HepG2 (cell line): ENCODE results near the gene HAGHL. TPM values are rescaled to one million over a fixed set of nuclear protein-coding genes. Genes with fewer than 3 reads are reported as not detected.
A peak's percentile ranks its signal among the peaks of the same experiment; 100 is the strongest.

Source experiments
- HOXA5 ChIP-seq: sonication (generic); formaldehyde crosslinking; IDR thresholded peaks from 2 replicates; pipeline ENCODE4 v1.4.0; 2020; ENCODE audit warnings: missing genetic modification reagents
- KLF12 ChIP-seq: sonication (generic); formaldehyde crosslinking; IDR thresholded peaks from 2 replicates; pipeline ENCODE4 v1.4.0; 2020; ENCODE audit warnings: missing genetic modification reagents, borderline replicate concordance
- NR2F1 ChIP-seq, 2 experiments: fragments of 450-650 bp in 1 of 2; formaldehyde crosslinking in 1 of 2; IDR thresholded peaks; 2 replicates each; pipeline versions ENCODE4 v1.5.0 to v1.6.1; 2016 to 2020; ENCODE audit warnings: mild to moderate bottlenecking in 1 of 2, missing compliant biosample characterization in 1 of 2, missing genetic modification reagents in 1 of 2, moderate library complexity in 1 of 2
- PCBP1 ChIP-seq: fragments of 200-400 bp; formaldehyde crosslinking; IDR thresholded peaks from 2 replicates; pipeline ENCODE4 v1.6.1; 2017; ENCODE audit warnings: mild to moderate bottlenecking, low read depth, low read length, borderline replicate concordance
- PTBP1 ChIP-seq: fragments of 200-400 bp; formaldehyde crosslinking; IDR thresholded peaks from 2 replicates; pipeline ENCODE4 v1.6.1; 2018; ENCODE audit warnings: low read length, low read depth; ENCODE audit not compliant: poor library complexity, severe bottlenecking
- SALL2 ChIP-seq: sonication (generic); formaldehyde crosslinking; IDR thresholded peaks from 2 replicates; pipeline ENCODE4 v1.8.1; 2023; ENCODE audit warnings: mild to moderate bottlenecking, missing genetic modification reagents, inconsistent platforms
- SETDB1 ChIP-seq: sonication (generic); formaldehyde crosslinking; IDR thresholded peaks from 2 replicates; pipeline ENCODE4 v1.5.1; 2020; ENCODE audit warnings: missing genetic modification reagents, mild to moderate bottlenecking, borderline replicate concordance
- SIN3B ChIP-seq: fragments of 150-350 bp; IDR thresholded peaks from 2 replicates; pipeline ENCODE4 v1.6.1; 2014; ENCODE audit warnings: low read length
- ZNF24 ChIP-seq: fragments of 450-650 bp; IDR thresholded peaks from 2 replicates; pipeline ENCODE4 v1.6.1; 2017; ENCODE audit warnings: antibody characterized with exemption, mild to moderate bottlenecking
- ZNF431 ChIP-seq: sonication (generic); formaldehyde crosslinking; IDR thresholded peaks from 2 replicates; pipeline ENCODE4 v1.9.0; 2022; ENCODE audit warnings: missing genetic modification reagents, low read depth, mild to moderate bottlenecking, borderline replicate concordance
- ZNF672 ChIP-seq: sonication (generic); formaldehyde crosslinking; IDR thresholded peaks from 2 replicates; pipeline ENCODE4 v1.8.1; 2022; ENCODE audit warnings: missing genetic modification reagents
- ZNF766 ChIP-seq: sonication (generic); formaldehyde crosslinking; IDR thresholded peaks from 2 replicates; pipeline ENCODE4 v1.5.0; 2020; ENCODE audit warnings: missing genetic modification reagents, borderline replicate concordance
- ZSCAN20 ChIP-seq: sonication (generic); formaldehyde crosslinking; IDR thresholded peaks from 2 replicates; pipeline ENCODE4 v1.4.0; 2020; ENCODE audit warnings: missing genetic modification reagents, mild to moderate bottlenecking, borderline replicate concordance
- polyA plus RNA-seq, 8 experiments: library from polyadenylated mRNA; depleted of rRNA in 3 of 8; stranded (reverse) in 7 of 8; unstranded in 1 of 8; fragments of >200 nt; fragmentation: Illumina TruSeq in 4 of 8; extraction: Trizol in 4 of 8; gene quantifications; 2 replicates each; pipeline versions ENCODE4 v1.2.1 to v1.2.3, GENCODE V29; 2011 to 2016; ENCODE audit warnings: low read depth in 4 of 8, missing spikeins in 1 of 8, mixed read lengths in 1 of 8; ENCODE audit not compliant: insufficient read depth in 1 of 8
- total RNA-seq, 5 experiments: library from RNA; depleted of rRNA; stranded (reverse); fragments of >200 nt; fragmentation: Illumina TruSeq; extraction: Trizol; gene quantifications; 2 replicates each; pipeline ENCODE4 v1.2.3, GENCODE V29; 2016; ENCODE audit warnings: low read depth in 1 of 5
- TF ChIP-seq, protein P1 (sequence below): sonication (generic); formaldehyde crosslinking; IDR thresholded peaks from 2 replicates; pipeline ENCODE4 v1.9.0; 2022; ENCODE audit warnings: low read depth, missing genetic modification reagents
- TF ChIP-seq, protein P2 (sequence below): sonication (generic); formaldehyde crosslinking; IDR thresholded peaks from 2 replicates; pipeline ENCODE4 v1.4.0; 2020; ENCODE audit warnings: mild to moderate bottlenecking, missing genetic modification reagents
- TF ChIP-seq, protein P3 (sequence below): sonication (generic); formaldehyde crosslinking; IDR thresholded peaks from 2 replicates; pipeline ENCODE4 v1.4.0; 2020; ENCODE audit warnings: missing genetic modification reagents, mild to moderate bottlenecking, borderline replicate concordance
- TF ChIP-seq, protein P4 (sequence below): sonication (generic); formaldehyde crosslinking; IDR thresholded peaks from 2 replicates; pipeline ENCODE4 v1.8.1; 2023; ENCODE audit warnings: mild to moderate bottlenecking, inconsistent platforms, moderate library complexity, missing genetic modification reagents, borderline replicate concordance
- TF ChIP-seq, protein P5 (sequence below): IDR thresholded peaks from 2 replicates; pipeline ENCODE4 v1.6.1; 2016; ENCODE audit warnings: low read depth, control low read depth
- TF ChIP-seq, protein P6 (sequence below): sonication (generic); formaldehyde crosslinking; IDR thresholded peaks from 2 replicates; pipeline ENCODE4 v1.4.0; 2020; ENCODE audit warnings: mild to moderate bottlenecking, missing genetic modification reagents

HAGHL gene
- total and polyA plus RNA-seq, 2 of the 13 experiments (the other 11 are each of a cell fraction or from before 2014, with no cell fraction given), result 3.4 to 8.4 TPM

DNA sequence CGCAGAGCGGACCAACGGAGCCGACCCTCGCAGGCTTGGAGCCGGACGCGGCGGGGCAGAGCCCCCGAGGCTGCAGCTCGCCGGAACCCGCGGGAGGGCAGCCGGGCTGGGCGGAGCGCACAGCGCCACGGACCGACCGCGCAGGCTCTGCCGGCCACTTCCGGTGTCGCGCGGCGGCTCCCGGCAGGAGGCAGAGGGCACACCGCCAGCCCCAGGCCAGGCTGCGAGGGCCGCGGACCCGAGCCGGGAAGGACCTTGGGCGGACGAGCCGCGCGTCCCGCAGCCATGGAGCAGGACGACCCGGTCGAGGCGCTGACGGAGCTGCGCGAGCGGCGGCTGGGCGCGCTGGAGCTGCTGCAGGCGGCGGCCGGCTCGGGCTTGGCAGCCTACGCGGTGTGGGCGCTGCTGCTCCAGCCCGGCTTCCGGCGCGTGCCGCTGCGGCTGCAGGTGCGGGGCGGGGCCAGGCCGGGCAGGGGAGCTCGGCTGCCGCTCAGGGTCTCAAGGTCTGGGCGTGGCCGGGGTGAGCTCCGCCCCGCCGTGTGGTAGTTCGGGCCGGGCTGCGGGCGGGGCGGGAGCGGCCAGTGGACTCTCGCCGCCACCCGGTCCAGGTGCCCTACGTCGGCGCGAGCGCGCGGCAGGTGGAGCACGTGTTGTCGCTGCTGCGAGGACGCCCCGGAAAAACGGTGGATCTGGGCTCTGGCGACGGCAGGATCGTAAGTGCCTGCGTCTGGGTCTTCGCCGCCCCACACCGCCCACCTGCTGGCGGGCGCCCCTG is 5.7 kb upstream of the HAGHL start, which contains the start of gene ANTKMT (continued):
- TF ChIP-seq, protein P1, sequence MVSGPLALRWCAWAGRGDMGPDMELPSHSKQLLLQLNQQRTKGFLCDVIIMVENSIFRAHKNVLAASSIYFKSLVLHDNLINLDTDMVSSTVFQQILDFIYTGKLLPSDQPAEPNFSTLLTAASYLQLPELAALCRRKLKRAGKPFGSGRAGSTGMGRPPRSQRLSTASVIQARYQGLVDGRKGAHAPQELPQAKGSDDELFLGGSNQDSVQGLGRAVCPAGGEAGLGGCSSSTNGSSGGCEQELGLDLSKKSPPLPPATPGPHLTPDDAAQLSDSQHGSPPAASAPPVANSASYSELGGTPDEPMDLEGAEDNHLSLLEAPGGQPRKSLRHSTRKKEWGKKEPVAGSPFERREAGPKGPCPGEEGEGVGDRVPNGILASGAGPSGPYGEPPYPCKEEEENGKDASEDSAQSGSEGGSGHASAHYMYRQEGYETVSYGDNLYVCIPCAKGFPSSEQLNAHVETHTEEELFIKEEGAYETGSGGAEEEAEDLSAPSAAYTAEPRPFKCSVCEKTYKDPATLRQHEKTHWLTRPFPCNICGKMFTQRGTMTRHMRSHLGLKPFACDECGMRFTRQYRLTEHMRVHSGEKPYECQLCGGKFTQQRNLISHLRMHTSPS (CRISPR knock-in tag), result peak; percentile 48; the same call in 1 of the 2 replicates
- TF ChIP-seq SALL2 (CRISPR knock-in tag) (peak; percentile 78; the same call in 1 of the 2 replicates), ZNF24 (no peak), ZSCAN20 (CRISPR knock-in tag) (no peak), PCBP1 (no peak), ZNF431 (CRISPR knock-in tag) (peak; percentile 75; the same call in 1 of the 2 replicates), NR2F1 (CRISPR knock-in tag; IDR thresholded peaks at IDR 0.05) (no peak), ZNF766 (CRISPR knock-in tag) (0 out of 2 replicates have a peak, but pooled peaks have one; percentile 84), SIN3B (peak; percentile 78), PTBP1 (no peak), KLF12 (CRISPR knock-in tag) (peak; percentile 65; the same call in 1 of the 2 replicates), SETDB1 (CRISPR knock-in tag) (no peak), HOXA5 (CRISPR knock-in tag) (peak; percentile 58; the same call in 1 of the 2 replicates), ZNF672 (CRISPR knock-in tag) (no peak; the same call in 1 of the 2 replicates)
- TF ChIP-seq, protein P2, sequence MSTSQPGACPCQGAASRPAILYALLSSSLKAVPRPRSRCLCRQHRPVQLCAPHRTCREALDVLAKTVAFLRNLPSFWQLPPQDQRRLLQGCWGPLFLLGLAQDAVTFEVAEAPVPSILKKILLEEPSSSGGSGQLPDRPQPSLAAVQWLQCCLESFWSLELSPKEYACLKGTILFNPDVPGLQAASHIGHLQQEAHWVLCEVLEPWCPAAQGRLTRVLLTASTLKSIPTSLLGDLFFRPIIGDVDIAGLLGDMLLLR (CRISPR knock-in tag), result peak; percentile 71; the same call in 1 of the 2 replicates
- TF ChIP-seq, protein P3, sequence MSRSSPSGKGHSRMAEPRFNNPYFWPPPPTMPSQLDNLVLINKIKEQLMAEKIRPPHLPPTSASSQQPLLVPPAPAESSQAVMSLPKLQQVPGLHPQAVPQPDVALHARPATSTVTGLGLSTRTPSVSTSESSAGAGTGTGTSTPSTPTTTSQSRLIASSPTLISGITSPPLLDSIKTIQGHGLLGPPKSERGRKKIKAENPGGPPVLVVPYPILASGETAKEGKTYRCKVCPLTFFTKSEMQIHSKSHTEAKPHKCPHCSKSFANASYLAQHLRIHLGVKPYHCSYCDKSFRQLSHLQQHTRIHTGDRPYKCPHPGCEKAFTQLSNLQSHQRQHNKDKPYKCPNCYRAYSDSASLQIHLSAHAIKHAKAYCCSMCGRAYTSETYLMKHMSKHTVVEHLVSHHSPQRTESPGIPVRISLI (CRISPR knock-in tag), result no peak
- TF ChIP-seq, protein P4, sequence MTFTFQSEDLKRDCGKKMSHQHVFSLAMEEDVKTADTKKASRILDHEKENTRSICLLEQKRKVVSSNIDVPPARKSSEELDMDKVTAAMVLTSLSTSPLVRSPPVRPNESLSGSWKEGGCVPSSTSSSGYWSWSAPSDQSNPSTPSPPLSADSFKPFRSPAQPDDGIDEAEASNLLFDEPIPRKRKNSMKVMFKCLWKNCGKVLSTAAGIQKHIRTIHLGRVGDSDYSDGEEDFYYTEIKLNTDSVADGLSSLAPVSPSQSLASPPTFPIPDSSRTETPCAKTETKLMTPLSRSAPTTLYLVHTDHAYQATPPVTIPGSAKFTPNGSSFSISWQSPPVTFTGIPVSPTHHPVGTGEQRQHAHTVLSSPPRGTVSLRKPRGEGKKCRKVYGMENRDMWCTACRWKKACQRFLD (CRISPR knock-in tag), result no peak
- TF ChIP-seq, protein P5, sequence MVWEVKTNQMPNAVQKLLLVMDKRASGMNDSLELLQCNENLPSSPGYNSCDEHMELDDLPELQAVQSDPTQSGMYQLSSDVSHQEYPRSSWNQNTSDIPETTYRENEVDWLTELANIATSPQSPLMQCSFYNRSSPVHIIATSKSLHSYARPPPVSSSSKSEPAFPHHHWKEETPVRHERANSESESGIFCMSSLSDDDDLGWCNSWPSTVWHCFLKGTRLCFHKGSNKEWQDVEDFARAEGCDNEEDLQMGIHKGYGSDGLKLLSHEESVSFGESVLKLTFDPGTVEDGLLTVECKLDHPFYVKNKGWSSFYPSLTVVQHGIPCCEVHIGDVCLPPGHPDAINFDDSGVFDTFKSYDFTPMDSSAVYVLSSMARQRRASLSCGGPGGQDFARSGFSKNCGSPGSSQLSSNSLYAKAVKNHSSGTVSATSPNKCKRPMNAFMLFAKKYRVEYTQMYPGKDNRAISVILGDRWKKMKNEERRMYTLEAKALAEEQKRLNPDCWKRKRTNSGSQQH, result peak; percentile 60; the same call in 1 of the 2 replicates
- TF ChIP-seq, protein P6, sequence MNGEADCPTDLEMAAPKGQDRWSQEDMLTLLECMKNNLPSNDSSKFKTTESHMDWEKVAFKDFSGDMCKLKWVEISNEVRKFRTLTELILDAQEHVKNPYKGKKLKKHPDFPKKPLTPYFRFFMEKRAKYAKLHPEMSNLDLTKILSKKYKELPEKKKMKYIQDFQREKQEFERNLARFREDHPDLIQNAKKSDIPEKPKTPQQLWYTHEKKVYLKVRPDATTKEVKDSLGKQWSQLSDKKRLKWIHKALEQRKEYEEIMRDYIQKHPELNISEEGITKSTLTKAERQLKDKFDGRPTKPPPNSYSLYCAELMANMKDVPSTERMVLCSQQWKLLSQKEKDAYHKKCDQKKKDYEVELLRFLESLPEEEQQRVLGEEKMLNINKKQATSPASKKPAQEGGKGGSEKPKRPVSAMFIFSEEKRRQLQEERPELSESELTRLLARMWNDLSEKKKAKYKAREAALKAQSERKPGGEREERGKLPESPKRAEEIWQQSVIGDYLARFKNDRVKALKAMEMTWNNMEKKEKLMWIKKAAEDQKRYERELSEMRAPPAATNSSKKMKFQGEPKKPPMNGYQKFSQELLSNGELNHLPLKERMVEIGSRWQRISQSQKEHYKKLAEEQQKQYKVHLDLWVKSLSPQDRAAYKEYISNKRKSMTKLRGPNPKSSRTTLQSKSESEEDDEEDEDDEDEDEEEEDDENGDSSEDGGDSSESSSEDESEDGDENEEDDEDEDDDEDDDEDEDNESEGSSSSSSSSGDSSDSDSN, result peak; percentile 88; the same call in 1 of the 2 replicates
